Gastrocnemius medialis (tissue), 4 donors: ENCODE measurements around the gene PKHD1.

Source experiments
- POLR2A ChIP-seq, 2 donors: fragments of 450-650 bp; IDR thresholded peaks; one replicate each; pipeline ENCODE4 v1.6.1; 2017; ENCODE audit warnings: antibody characterized with exemption in 2 of 2, mild to moderate bottlenecking in 2 of 2, moderate library complexity in 2 of 2
- TF ChIP-seq, protein P1 (sequence below), 5 experiments: fragments of 450-650 bp in 3 of 5; fragments of 200-600 bp in 2 of 5; sonication (generic) in 2 of 5; IDR thresholded peaks in 4 of 5; conservative IDR thresholded peaks in 1 of 5; 1 replicate in 4 of 5; 2 replicates in 1 of 5; pipeline ENCODE4 v1.5.1; 2016 to 2019; ENCODE audit warnings: antibody characterized with exemption in 5 of 5, mild to moderate bottlenecking in 3 of 5, moderate library complexity in 3 of 5

DNA sequence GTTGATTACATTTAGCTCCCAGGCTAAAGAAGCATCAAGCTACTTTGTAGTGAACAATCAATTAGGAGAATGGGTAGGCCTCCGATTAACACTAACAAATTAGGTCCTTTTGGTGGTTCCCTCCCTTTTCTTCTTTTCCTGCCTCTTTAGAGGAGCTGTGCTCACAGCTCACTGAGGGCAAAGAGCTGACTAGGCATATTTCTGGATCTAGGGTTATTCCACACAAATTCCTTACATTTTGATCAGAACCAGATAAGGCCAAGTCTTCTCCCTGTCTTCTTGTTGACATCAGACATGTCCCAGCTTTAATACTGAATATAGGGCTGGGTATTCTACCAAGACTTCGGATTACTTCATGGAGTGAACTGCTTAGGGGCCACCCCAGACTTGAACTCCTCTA is 119.1 kb downstream of the PKHD1 start:
- TF ChIP-seq, protein P1, sequence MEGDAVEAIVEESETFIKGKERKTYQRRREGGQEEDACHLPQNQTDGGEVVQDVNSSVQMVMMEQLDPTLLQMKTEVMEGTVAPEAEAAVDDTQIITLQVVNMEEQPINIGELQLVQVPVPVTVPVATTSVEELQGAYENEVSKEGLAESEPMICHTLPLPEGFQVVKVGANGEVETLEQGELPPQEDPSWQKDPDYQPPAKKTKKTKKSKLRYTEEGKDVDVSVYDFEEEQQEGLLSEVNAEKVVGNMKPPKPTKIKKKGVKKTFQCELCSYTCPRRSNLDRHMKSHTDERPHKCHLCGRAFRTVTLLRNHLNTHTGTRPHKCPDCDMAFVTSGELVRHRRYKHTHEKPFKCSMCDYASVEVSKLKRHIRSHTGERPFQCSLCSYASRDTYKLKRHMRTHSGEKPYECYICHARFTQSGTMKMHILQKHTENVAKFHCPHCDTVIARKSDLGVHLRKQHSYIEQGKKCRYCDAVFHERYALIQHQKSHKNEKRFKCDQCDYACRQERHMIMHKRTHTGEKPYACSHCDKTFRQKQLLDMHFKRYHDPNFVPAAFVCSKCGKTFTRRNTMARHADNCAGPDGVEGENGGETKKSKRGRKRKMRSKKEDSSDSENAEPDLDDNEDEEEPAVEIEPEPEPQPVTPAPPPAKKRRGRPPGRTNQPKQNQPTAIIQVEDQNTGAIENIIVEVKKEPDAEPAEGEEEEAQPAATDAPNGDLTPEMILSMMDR (IDR thresholded peaks at IDR 0.05 in 4 of 5, conservative IDR thresholded peaks at IDR 0.05 in 1 of 5) = no peak
- no peak for TF ChIP-seq POLR2A (IDR thresholded peaks at IDR 0.05)
